Stomach (tissue), 4 donors: Measurements from ENCODE around the gene SPAG17.

ENCODE experiments used
- CTCF ChIP-seq, 7 experiments: fragments of 450-650 bp in 4 of 7; fragments of 200-600 bp in 3 of 7; sonication (generic) in 3 of 7; IDR thresholded peaks; one replicate each; pipeline ENCODE4 v1.5.1; 2016 to 2019; ENCODE audit warnings: antibody characterized with exemption in 7 of 7, control low read depth in 2 of 7, mild to moderate bottlenecking in 1 of 7
- POLR2AphosphoS5 ChIP-seq, 3 donors: sonication (generic); formaldehyde crosslinking; IDR thresholded peaks; one replicate each; pipeline ENCODE4 v1.6.1; 2016; ENCODE audit warnings: antibody characterized with exemption in 3 of 3

- TF ChIP-seq CTCF (IDR thresholded peaks at IDR 0.05): no peak
- no peak for TF ChIP-seq POLR2AphosphoS5 (IDR thresholded peaks at IDR 0.05)
These were observed 252.5 kb downstream of the SPAG17 start for GRCh38 chr1:117932576-117932975.
